Thymus (tissue), 14 donors: ENCODE data around the gene KRTAP10-12. TPM values are rescaled to one million over a fixed set of nuclear protein-coding genes. Genes with fewer than 3 reads are reported as not detected.
"Not testable (repeated sequence)": the region's sequence is repeated elsewhere in the genome, so short reads cannot be mapped to it uniquely, and the experiment has no call there.

Source experiments
- DNase-seq, 9 donors: peaks; one replicate each; pipeline ENCODE4 v3.0.0-alpha.2; 2013; ENCODE audit warnings: low spot score in 9 of 9, low read depth in 6 of 9, missing footprints in 1 of 9
- H3K27ac ChIP-seq, 2 donors: one replicate each; pipeline ENCODE4 v1.5.1; 2013; ENCODE audit warnings: control low read depth in 1 of 2, low read depth in 1 of 2, low read length in 1 of 2, mild to moderate bottlenecking in 1 of 2, moderate library complexity in 1 of 2
- H3K27me3 ChIP-seq, 2 donors: one replicate each; pipeline ENCODE4 v1.5.1; 2013; ENCODE audit warnings: low read length in 1 of 2; ENCODE audit not compliant: control insufficient read depth in 2 of 2, insufficient read depth in 1 of 2
- H3K36me3 ChIP-seq, 2 donors: one replicate each; pipeline ENCODE4 v1.5.1; 2013; ENCODE audit warnings: low read length in 1 of 2, mild to moderate bottlenecking in 1 of 2, moderate library complexity in 1 of 2; ENCODE audit not compliant: control insufficient read depth in 2 of 2, insufficient read depth in 2 of 2
- H3K4me1 ChIP-seq, 2 donors: one replicate each; pipeline ENCODE4 v1.5.1; 2013; ENCODE audit warnings: low read length in 2 of 2; ENCODE audit not compliant: control insufficient read depth in 2 of 2, insufficient read depth in 2 of 2
- H3K4me3 ChIP-seq, 2 donors: one replicate each; pipeline ENCODE4 v1.5.1; 2013; ENCODE audit warnings: low read length in 2 of 2, control low read depth in 1 of 2, mild to moderate bottlenecking in 1 of 2
- H3K9me3 ChIP-seq, 2 donors: one replicate each; pipeline ENCODE4 v1.5.1; 2013; ENCODE audit warnings: low read length in 1 of 2, mild to moderate bottlenecking in 1 of 2; ENCODE audit not compliant: control insufficient read depth in 2 of 2, insufficient read depth in 1 of 2
- WGBS: extraction: QIAGEN DNeasy Blood & Tissue Kit; methylation state at CpG from one replicate; pipeline ENCODE4 v1.1.7; 2013; 5-methylcytosine and 5-hydroxymethylcytosine counted together
- long read RNA-seq, 10 donors: transcript quantifications; one replicate each; lab custom pipeline, GENCODE V29; 2026
- polyA plus RNA-seq: library from polyadenylated mRNA; stranded (reverse); fragments of 200-250 nt; gene quantifications from one replicate; pipeline ENCODE4 v1.2.3, GENCODE V29; 2013
- total RNA-seq: library from RNA; stranded (reverse); fragments of 120-200 nt; gene quantifications from one replicate; pipeline ENCODE4 v1.2.4, GENCODE V29; 2013
- donor health status: healthy.

The KRTAP10-12 gene, protein sequence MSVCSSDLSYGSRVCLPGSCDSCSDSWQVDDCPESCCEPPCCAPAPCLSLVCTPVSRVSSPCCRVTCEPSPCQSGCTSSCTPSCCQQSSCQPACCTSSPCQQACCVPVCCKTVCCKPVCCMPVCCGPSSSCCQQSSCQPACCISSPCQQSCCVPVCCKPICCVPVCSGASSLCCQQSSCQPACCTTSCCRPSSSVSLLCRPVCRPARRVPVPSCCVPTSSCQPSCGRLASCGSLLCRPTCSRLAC
- total RNA-seq = not detected
- polyA plus RNA-seq = not detected
- long read RNA-seq, donor 1 = 0 reads
- long read RNA-seq, donor 2 = 0 reads
- long read RNA-seq, donor 3 = 0 reads
- long read RNA-seq, donor 4 = 0 reads
- long read RNA-seq, donor 5 = 0 reads
- long read RNA-seq, donor 6 = 0 reads
- long read RNA-seq, donor 7 = 0 reads
- long read RNA-seq, donor 8, partial matches to known transcripts = 0 of 1 reads
- long read RNA-seq, donor 8, other reads (novel, unspliced or antisense) = 0 of 1 reads
- long read RNA-seq, donor 9 = 0 reads
- long read RNA-seq, donor 10, partial matches to known transcripts = 0 of 1 reads
- long read RNA-seq, donor 10, other reads (novel, unspliced or antisense) = 0 of 1 reads

DNA sequence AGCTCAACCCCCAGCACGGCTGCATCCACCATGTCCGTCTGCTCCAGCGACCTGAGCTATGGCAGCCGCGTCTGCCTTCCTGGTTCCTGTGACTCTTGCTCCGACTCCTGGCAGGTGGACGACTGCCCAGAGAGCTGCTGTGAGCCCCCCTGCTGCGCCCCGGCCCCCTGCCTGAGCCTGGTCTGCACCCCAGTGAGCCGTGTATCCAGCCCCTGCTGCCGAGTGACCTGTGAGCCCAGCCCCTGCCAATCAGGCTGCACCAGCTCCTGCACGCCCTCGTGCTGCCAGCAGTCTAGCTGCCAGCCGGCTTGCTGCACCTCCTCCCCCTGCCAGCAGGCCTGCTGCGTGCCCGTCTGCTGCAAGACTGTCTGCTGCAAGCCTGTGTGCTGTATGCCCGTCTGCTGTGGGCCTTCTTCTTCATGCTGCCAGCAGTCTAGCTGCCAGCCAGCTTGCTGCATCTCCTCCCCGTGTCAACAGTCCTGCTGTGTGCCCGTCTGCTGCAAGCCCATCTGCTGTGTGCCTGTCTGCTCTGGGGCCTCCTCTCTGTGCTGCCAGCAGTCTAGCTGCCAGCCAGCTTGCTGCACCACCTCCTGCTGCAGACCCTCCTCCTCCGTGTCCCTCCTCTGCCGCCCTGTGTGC is at the start of gene KRTAP10-12:
Gene KRTAP10-12, plus strand, starts transcription at position 1 of the 639 bp plus-strand sequence. Its CDS starts 30 bp downstream, at position 31.
- not testable (repeated sequence) for H3K9me3 ChIP-seq, DNase-seq, H3K4me1 ChIP-seq, H3K4me3 ChIP-seq, H3K36me3 ChIP-seq, H3K27ac ChIP-seq
- H3K27me3 ChIP-seq = peaks cover 6 to 61% of the 10 kb centered on the region in 2 donors
- 67% methylated on average over 21 of the region's 21 CpGs for WGBS

DNA sequence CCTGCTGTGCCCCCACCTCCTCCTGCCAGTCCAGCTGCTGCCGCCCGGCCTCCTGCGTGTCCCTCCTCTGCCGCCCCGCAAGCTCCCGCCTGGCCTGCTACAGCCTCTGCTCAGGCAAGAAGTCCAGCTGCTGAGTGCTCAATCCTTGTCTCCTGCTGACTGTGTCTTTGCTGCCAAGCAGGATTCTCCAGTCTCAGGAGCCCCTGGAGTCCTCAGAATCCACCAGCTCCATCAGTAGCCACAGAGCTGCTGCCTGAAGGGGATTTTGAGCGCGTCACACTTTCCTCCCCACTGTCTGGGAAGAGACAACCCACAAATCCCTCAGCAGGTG is 49.8 kb upstream of the KRTAP10-12 start:
- Histone ChIP-seq H3K27ac (no peak overlapping the region), H3K36me3 (no peaks in the 10 kb centered on the region), H3K9me3 (peaks cover 0 to 10% of the 10 kb centered on the region in 2 donors), H3K27me3 (no peaks in the 10 kb centered on the region), H3K4me3 (no peak overlapping the region), H3K4me1 (no peaks in the 10 kb centered on the region)
- DNase-seq = no peak
- 75% methylated on average over 8 of the region's 8 CpGs for WGBS

DNA sequence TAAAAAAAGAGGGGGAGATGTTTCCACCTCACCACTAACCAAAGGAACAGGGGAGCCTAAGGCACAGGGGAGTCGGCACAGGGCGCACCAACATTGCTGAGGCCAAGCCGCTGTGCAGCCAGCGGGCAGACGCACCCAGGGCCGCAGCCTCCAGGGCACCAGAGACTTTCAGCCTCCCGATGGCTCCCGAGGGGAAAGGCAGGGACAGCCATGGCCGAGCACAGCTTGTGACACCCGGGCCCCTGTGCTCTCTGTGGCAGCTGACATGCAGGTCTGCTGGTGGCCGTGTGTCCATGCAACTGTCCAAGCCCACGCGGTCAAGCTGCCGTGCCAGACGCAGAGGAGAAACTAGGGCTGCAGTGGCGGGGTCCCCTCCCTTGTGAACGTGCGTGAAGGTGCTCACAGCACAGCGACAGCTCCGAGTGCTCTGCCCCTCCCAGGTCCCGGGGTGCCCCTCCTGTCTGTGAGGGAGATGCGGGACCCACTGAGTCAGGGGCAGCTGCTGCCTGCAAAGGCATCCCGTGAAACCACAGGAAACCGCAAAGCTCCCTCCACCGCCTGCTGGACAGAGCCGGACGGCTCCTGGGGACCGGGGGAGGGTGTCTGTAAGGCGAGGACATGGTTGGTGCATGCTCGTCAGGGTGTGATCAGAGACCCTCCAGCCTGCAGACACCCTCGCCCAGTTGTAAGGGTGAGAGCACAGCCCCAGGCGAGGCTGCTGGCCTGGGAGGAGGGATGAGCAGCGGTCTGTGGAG is 48.2 kb upstream of the KRTAP10-12 start:
- DNase-seq = no peak
- 84% methylated on average over 33 of the region's 33 CpGs for WGBS

DNA sequence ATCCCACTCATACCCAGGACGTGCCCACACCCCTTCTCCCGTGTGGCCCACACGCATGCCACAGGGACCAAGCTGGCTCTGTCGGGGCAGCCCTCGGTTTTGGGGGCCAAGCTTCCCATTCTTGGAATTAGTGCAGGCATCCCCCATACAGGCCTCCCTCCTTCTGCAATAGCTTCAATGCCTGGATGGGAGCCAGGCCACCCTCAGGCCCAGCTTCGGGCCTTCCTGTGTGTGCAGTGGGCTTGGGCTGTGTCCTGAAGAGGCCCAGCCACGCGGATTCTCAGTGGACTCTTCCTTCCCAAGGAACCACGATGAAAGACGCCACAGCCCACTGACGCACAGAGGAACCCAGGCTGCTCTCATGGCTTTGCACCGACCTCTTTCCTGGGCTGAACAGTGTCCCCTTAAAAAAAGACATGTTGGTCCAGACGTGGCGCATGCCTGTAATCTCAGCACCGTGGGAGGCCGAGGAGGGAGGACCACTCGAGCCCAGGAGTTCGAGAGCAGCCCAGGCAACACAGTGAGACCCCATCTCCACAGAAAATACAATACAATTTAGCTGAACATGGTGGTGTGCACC is 47.4 kb upstream of the KRTAP10-12 start:
- H3K27ac ChIP-seq = no peak overlapping the region
- H3K4me3 ChIP-seq = no peak overlapping the region
- H3K9me3 ChIP-seq = peaks cover 1 to 10% of the 10 kb centered on the region in 2 donors
- H3K36me3 ChIP-seq = no peaks in the 10 kb centered on the region
- no peaks in the 10 kb centered on the region for H3K4me1 ChIP-seq
- no peak for DNase-seq
- H3K27me3 ChIP-seq = peaks cover 0 to 2% of the 10 kb centered on the region in 2 donors
- WGBS = 94% methylated on average over 18 of the region's 18 CpGs

More for the DNA sequence above, 48.2 kb upstream of the KRTAP10-12 start:
- Histone ChIP-seq H3K27me3 (no peaks in the 10 kb centered on the region), H3K9me3 (peaks cover 1 to 9% of the 10 kb centered on the region in 2 donors), H3K4me3 (no peak overlapping the region), H3K36me3 (no peaks in the 10 kb centered on the region), H3K27ac (no peak overlapping the region), H3K4me1 (no peaks in the 10 kb centered on the region)

DNA sequence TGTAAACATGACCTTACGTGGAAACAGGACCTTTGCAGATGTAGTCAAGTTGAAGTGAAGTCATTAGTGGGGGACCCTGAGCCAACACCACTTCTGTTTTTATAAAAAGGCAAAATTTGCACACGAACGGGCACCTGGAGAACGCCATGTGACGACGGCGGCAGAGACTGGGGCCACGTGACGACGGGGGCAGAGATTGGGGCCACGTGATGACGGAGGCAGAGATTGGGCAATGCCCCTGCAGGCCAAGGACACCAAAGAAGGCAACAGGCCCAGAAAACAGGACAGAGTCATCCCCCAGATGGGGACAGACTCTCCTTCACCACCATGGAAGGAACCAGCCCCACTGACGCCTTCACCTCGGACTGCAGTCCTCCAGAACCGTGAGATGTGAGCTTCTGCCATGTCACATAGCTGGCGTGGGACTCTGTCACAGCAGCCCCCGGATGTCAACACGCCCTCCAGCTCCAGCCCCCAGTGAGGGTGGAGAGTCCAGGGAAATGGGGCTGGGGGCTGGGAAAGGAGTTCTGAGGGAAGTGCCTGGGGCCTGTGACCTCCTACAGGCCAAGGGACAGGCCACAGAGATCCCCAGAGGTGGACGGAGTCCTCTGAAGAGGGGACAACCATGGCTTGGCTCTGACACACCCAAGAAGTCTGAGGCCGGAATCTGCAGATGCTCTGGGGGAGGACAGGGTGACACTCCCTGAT is 46.6 kb upstream of the KRTAP10-12 start:
- Histone ChIP-seq H3K36me3 (no peaks in the 10 kb centered on the region), H3K4me1 (no peaks in the 10 kb centered on the region), H3K27me3 (peaks cover 0 to 2% of the 10 kb centered on the region in 2 donors), H3K27ac (no peak overlapping the region), H3K9me3 (peaks cover 1 to 9% of the 10 kb centered on the region in 2 donors), H3K4me3 (no peak overlapping the region)
- no peak for DNase-seq
- 92% methylated on average over 20 of the region's 20 CpGs for WGBS

DNA sequence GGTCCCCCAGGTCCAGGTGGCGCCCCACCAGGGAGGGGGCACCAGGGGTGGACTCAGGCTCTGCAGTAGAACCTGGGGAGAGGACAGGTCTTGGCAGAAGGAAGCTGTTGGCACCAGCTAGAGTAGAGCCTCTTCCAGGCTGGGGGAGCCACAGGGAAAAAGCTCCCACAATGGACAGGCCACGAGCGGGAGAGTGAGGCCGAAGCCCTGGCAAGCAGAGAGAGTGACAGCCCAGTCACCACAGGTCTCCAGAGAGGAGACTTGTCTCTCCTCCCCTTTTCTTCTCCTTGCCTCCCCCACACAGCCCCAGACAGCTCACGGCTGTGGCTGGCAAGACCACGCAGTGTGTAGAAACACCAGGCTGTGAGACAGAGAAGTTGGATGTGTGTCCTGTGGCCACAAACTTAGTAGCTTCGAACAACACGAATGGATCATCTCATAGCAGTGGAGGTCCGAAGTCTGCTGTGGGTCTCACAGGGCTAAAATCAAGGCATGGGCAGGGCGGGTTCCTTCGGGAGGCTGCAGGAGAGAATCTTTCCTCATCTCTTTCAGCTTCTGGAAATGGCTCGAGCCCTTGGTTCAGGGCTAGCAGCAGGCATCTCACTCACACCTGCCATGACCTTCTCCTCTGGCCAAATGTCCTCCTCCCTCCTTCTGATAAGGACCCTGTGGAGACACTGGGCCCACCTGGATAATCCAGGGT is 45.8 kb upstream of the KRTAP10-12 start:
- H3K27ac ChIP-seq = no peak overlapping the region
- H3K27me3 ChIP-seq = peaks cover 0 to 2% of the 10 kb centered on the region in 2 donors
- H3K4me3 ChIP-seq = no peak overlapping the region
- peaks cover 1 to 13% of the 10 kb centered on the region in 2 donors for H3K9me3 ChIP-seq
- WGBS = 96% methylated on average over 12 of the region's 12 CpGs
- no peak for DNase-seq
- H3K4me1 ChIP-seq = no peaks in the 10 kb centered on the region
- H3K36me3 ChIP-seq = no peaks in the 10 kb centered on the region

DNA sequence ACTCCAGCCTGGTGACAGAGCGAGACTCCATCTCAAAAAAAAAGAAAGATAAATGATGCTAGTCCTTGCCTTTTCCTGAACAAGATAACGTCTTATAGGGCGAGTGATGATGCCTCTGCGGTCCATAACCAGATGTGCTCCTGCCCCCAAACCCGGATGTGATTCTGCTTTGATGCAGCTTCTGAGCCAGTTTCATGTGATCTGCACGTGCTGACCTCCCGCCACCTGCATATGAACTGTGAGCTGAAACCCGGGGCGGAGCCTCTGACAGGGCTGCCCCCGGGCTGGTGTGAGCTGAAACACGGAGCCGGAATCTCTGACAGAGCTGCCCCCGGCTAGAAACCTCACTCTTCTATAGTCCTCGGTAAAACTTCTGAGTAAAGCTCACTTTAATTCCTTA is 43.8 kb upstream of the KRTAP10-12 start:
- Histone ChIP-seq H3K27me3 (peaks cover 0 to 2% of the 10 kb centered on the region in 2 donors), H3K4me1 (no peaks in the 10 kb centered on the region), H3K36me3 (no peaks in the 10 kb centered on the region), H3K9me3 (peaks cover 1 to 19% of the 10 kb centered on the region in 2 donors), H3K4me3 (no peak overlapping the region), H3K27ac (no peak overlapping the region)
- DNase-seq = no peak
- 81% methylated on average over 14 of the region's 14 CpGs for WGBS
